GM18526 (cell line): ENCODE results near the gene CD69.

ENCODE experiments used
- POLR2A ChIP-seq: IDR thresholded peaks from 3 replicates; pipeline ENCODE4 v1.6.1; 2011; ENCODE audit not compliant: insufficient read length; ENCODE audit errors: extremely low read depth

The CD69 gene

DNA sequence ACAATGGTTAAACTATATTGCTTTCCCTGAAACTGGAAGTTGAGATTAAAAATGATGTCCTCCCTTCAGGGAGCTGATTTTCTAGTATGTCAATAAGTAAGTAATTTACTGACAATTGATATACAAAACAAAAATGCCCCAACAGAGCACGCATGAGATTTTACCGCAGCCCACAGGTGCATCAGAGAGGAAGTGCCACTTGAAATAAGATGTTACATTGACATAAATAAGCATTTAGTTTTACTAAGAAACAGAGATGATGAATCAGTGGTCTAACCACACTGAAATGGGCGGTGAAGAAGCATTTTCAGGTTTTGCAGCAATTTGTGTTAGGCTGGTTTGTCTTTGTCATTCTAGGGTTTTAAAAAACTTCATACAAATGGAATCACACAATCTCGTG is 19.0 kb downstream of the CD69 start:
- no peak for TF ChIP-seq POLR2A

DNA sequence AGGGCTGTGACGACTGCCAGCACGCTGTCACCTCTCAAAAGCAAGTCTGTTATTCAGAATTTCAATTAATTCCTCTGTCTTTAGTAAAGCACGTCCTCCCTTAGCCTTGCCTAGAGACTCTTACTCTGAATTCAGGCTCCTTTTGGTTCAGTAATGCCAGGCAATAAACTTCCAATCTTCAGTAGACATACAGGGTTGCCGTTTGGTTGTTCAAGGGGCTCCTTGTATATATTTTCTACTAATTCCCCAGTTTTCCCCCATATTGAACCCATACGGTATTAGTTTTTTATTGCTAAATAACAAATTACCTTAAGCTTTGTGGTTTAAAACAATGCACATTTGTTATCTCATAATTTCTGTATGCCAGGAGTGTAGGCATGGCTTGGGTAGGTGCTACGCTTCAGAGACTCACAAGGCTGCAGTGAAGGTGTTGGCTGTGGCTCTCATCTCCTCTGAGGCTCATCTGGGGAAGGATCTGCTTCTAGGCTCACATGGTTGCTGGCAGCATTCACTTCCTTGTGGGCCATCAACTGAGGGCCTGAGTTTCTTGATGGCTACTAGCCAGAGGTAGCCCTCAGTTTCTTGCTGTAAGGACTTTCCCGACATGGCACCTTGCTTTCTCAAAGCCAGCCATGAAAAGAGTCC is 20.5 kb downstream of the CD69 start:
- no peak for TF ChIP-seq POLR2A

GRCh38 chr12:9736936-9737705 is 23.6 kb downstream of the CD69 start:
- no peak for TF ChIP-seq POLR2A

GRCh38 chr12:9735601-9736000 is 25.1 kb downstream of the CD69 start:
- no peak for TF ChIP-seq POLR2A

- peak; percentile 38 for TF ChIP-seq POLR2A
Measured at GRCh38 chr12:9732921-9733461, 27.7 kb downstream of the CD69 start, which contains the start of gene CLECL1. TSS of gene CLECL1 (minus strand) at chr12:9733097.

DNA sequence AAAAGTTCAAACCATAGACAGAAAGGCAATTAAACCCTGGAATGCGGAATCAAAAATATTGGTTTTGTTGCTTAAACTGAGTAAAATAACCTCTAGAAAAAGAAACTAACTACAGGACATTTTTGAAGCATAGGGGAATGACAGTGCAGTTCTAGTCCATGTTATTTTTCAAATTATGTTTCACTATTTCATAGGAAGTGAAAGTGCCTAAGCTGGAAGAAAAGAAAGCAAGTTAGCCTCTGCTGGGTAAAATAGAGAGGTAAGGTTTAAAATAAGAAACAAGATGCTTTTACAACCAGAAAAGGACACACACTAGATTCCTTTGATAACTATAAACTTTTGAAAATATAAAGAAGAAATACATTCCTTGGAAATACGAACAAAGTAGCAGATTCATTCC is 28.9 kb downstream of the CD69 start:
- TF ChIP-seq POLR2A = no peak

- TF ChIP-seq POLR2A = no peak
Measured at GRCh38 chr12:9731393-9731792, 29.3 kb downstream of the CD69 start.

GRCh38 chr12:9730591-9730990 is 30.1 kb downstream of the CD69 start:
- no peak for TF ChIP-seq POLR2A

DNA sequence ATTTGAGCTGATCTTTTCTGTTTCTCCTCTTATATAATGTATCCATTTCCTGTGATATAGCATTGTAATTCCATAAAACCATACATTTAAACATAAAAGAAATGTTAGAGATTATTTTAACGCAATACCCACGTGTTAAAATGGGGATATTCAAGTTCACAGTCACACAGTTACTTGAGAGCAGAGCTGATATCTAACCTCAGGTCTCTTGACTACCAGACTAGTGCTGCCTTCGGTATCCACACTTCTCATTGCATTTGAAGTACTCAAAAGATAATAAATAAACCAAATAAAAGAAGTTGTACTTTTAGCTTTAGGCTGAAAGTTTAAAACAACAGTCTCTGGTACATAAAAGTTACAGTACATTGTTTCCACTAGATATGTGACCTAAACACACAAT is 30.7 kb downstream of the CD69 start:
- TF ChIP-seq POLR2A = no peak

DNA sequence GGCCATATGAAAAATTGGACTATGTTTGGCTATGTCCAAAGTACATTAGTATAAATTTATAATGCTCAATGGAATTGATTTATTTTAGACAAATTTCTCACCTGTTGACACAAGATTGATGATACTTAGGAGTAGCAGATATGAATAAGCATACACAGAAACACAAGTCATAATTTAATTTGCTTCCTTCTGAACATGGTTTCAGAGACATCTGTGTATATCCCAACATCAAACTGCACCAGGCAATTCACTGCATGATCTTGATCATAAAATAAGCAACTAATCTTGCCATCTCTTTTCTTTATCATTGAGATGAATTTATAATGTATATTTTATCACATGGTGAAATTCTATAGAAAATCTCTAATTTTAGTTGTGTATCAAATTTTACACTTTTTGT is 31.6 kb downstream of the CD69 start:
- no peak for TF ChIP-seq POLR2A

GRCh38 chr12:9727813-9728212 is 32.9 kb downstream of the CD69 start:
- no peak for TF ChIP-seq POLR2A

DNA sequence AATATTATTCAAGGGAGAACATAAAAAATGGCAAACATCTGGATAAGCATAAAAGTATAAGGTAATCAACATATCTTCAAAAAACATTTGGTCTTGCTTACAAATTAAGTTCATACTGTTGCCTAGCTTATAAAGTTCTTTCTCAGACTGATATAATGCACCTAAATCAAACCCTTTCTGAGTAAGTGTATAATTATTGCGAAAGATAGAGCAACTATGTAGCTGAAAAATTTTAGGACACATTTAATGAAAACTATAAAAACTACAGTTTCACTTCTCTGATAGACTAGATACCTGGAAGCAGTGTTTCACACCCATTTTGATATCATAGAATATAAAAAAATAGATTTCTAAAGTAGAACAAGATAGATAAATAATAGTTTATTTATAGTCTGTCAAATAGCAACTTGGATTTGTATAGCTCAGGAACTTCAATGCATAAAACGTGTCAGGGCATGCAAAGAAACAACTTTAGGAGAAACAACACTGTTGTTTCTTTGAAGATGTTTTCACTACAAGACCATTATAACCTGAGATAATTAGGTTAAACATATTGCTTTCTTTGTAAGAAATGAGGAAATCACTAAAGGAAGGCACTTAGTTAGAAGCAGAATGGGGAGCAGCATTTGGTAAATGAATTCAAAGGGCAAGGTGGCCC is 35.4 kb downstream of the CD69 start:
- TF ChIP-seq POLR2A = no peak

- TF ChIP-seq POLR2A = no peak
Measured at GRCh38 chr12:9724023-9724422, 36.7 kb downstream of the CD69 start.

- TF ChIP-seq POLR2A = no peak
Measured at GRCh38 chr12:9721394-9722092, 39.2 kb downstream of the CD69 start.

- no peak for TF ChIP-seq POLR2A
Measured at GRCh38 chr12:9719790-9720189, 40.9 kb downstream of the CD69 start.

DNA sequence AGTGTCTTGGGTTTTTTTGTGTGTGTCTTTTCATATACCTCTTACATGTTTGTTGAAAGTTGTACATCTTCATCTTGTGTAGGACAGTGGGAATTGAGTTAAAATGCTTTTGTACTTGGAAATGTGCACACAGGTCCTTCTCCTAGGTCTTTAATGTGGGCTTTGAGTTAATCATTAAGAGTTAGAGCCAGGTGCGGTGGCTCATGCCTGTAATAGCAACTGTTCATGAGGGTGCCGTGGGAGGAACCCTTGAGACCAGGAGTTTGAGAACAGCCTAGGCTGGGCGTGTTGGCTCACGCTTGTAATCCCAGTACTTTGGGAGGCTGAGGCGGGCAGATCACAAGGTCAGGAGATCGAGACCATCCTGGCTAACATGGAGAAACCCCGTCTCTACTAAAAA is 41.7 kb downstream of the CD69 start:
- no peak for TF ChIP-seq POLR2A
